HEK293 (cell line): ENCODE results near the gene MRPL19.

Experiments used
- CTCF ChIA-PET: fragments of 350-600 bp; formaldehyde crosslinking; extraction: SDS; loops from one replicate; lab custom pipeline; 2021; ENCODE audit warnings: antibody characterized with exemption; lab: Yijun Ruan, JAX
- POLR2A ChIA-PET: fragments of 300-600 bp; formaldehyde crosslinking; extraction: SDS; loops from one replicate; lab custom pipeline; 2020; ENCODE audit warnings: antibody characterized with exemption, inconsistent platforms; lab: Yijun Ruan, JAX
- H3K27ac ChIP-seq: fragments of 200-500 bp; sonication (Bioruptor generic); 2 replicates; pipeline ENCODE4 v1.5.1; 2014; ENCODE audit warnings: low read depth, low read length, control low read depth, inconsistent platforms; ENCODE audit errors: extremely low read depth
- H3K36me3 ChIP-seq, 2 experiments: fragments of 200-500 bp in 1 of 2; sonication (Bioruptor generic) in 1 of 2; 1 replicate in 1 of 2; 2 replicates in 1 of 2; pipeline ENCODE4 v1.5.1; 2014 to 2017; ENCODE audit warnings: inconsistent platforms in 2 of 2, low read length in 2 of 2; ENCODE audit not compliant: control insufficient read depth in 2 of 2, insufficient read depth in 1 of 2
- H3K4me1 ChIP-seq: fragments of 200-500 bp; sonication (Bioruptor generic); 2 replicates; pipeline ENCODE4 v1.5.1; 2014; ENCODE audit warnings: mild to moderate bottlenecking, low read length, inconsistent platforms; ENCODE audit not compliant: control insufficient read depth, insufficient read depth
- H3K4me3 ChIP-seq: 2 replicates; pipeline ENCODE4 v1.5.1; 2011; ENCODE audit warnings: low read depth, mild to moderate bottlenecking, control low read depth, low read length, moderate library complexity
- H3K9me3 ChIP-seq: fragments of 200-500 bp; sonication (Bioruptor generic); 2 replicates; pipeline ENCODE4 v1.5.1; 2014; ENCODE audit warnings: low read depth, low read length, inconsistent platforms; ENCODE audit not compliant: control insufficient read depth, insufficient read depth
- BCL11B ChIP-seq: fragments of 450-650 bp; formaldehyde crosslinking; IDR thresholded peaks from 2 replicates; pipeline ENCODE4 v1.5.1; 2016; ENCODE audit warnings: low read depth, missing biosample characterization, missing genetic modification characterization
- FEZF1 ChIP-seq: fragments of 450-650 bp; formaldehyde crosslinking; IDR thresholded peaks from 2 replicates; pipeline ENCODE4 v1.5.1; 2016; ENCODE audit warnings: missing biosample characterization, missing genetic modification characterization
- KLF9 ChIP-seq: fragments of 450-650 bp; formaldehyde crosslinking; IDR thresholded peaks from 2 replicates; pipeline ENCODE4 v1.5.1; 2016; ENCODE audit warnings: missing biosample characterization, missing genetic modification characterization, low read depth
- PRDM1 ChIP-seq: fragments of 450-650 bp; formaldehyde crosslinking; IDR thresholded peaks from 2 replicates; pipeline ENCODE4; 2016; ENCODE audit warnings: missing biosample characterization, missing genetic modification characterization
- TCF7L2 ChIP-seq: IDR thresholded peaks from 2 replicates; pipeline ENCODE4 v1.6.1; 2011; ENCODE audit warnings: low read depth, mild to moderate bottlenecking, inconsistent platforms, low read length, moderate library complexity, borderline replicate concordance
- YY1 ChIP-seq: fragments of 450-650 bp; formaldehyde crosslinking; IDR thresholded peaks from 2 replicates; pipeline ENCODE4 v1.5.1; 2018; ENCODE audit warnings: missing biosample characterization, missing genetic modification characterization
- ZBTB20 ChIP-seq: fragments of 450-650 bp; formaldehyde crosslinking; IDR thresholded peaks from 2 replicates; pipeline ENCODE4 v1.5.1; 2016; ENCODE audit warnings: missing biosample characterization, missing genetic modification characterization
- ZBTB7A ChIP-seq: fragments of 450-650 bp; formaldehyde crosslinking; IDR thresholded peaks from 2 replicates; pipeline ENCODE4 v1.5.1; 2016; ENCODE audit warnings: low read depth, missing biosample characterization, missing genetic modification characterization
- ZNF138 ChIP-seq: fragments of 450-650 bp; formaldehyde crosslinking; IDR thresholded peaks from 2 replicates; pipeline ENCODE4 v1.5.1; 2016; ENCODE audit warnings: missing biosample characterization, missing genetic modification characterization, borderline replicate concordance
- ZNF16 ChIP-seq: fragments of 450-650 bp; formaldehyde crosslinking; IDR thresholded peaks from 2 replicates; pipeline ENCODE4 v1.5.1; 2016; ENCODE audit warnings: low read depth, missing biosample characterization, missing genetic modification characterization
- ZNF169 ChIP-seq: fragments of 450-650 bp; formaldehyde crosslinking; IDR thresholded peaks from 2 replicates; pipeline ENCODE4 v1.5.1; 2016; ENCODE audit warnings: missing biosample characterization, missing genetic modification characterization
- ZNF18 ChIP-seq: fragments of 450-650 bp; formaldehyde crosslinking; IDR thresholded peaks from 2 replicates; pipeline ENCODE4 v1.5.1; 2016; ENCODE audit warnings: missing biosample characterization, missing genetic modification characterization
- ZNF202 ChIP-seq: fragments of 450-650 bp; formaldehyde crosslinking; IDR thresholded peaks from 2 replicates; pipeline ENCODE4 v1.5.1; 2016; ENCODE audit warnings: missing biosample characterization, missing genetic modification characterization, borderline replicate concordance
- ZNF394 ChIP-seq: fragments of 450-650 bp; formaldehyde crosslinking; IDR thresholded peaks from 2 replicates; pipeline ENCODE4 v1.5.1; 2016; ENCODE audit warnings: missing biosample characterization, missing genetic modification characterization, mild to moderate bottlenecking, moderate library complexity, borderline replicate concordance
- ZNF600 ChIP-seq: fragments of 450-650 bp; formaldehyde crosslinking; IDR thresholded peaks from 2 replicates; pipeline ENCODE4 v1.5.1; 2016; ENCODE audit warnings: missing biosample characterization, missing genetic modification characterization
- ZNF621 ChIP-seq: fragments of 450-650 bp; formaldehyde crosslinking; IDR thresholded peaks from 2 replicates; pipeline ENCODE4 v1.5.1; 2017; ENCODE audit warnings: missing biosample characterization, missing genetic modification characterization
- ZNF629 ChIP-seq: fragments of 450-650 bp; formaldehyde crosslinking; IDR thresholded peaks from 2 replicates; pipeline ENCODE4 v1.5.1; 2017; ENCODE audit warnings: missing biosample characterization, missing genetic modification characterization
- ZNF768 ChIP-seq: fragments of 450-650 bp; formaldehyde crosslinking; IDR thresholded peaks from 2 replicates; pipeline ENCODE4 v1.5.1; 2018; ENCODE audit warnings: missing biosample characterization, mild to moderate bottlenecking, missing genetic modification characterization
- ZNF777 ChIP-seq: fragments of 450-650 bp; formaldehyde crosslinking; IDR thresholded peaks from 2 replicates; pipeline ENCODE4 v1.5.1; 2017; ENCODE audit warnings: missing biosample characterization, missing genetic modification characterization, borderline replicate concordance
- ZXDB ChIP-seq: fragments of 450-650 bp; formaldehyde crosslinking; IDR thresholded peaks from 2 replicates; pipeline ENCODE4 v1.5.1; 2016; ENCODE audit warnings: missing biosample characterization, missing genetic modification characterization
- TF ChIP-seq, protein P1 (sequence below): fragments of 450-650 bp; formaldehyde crosslinking; IDR thresholded peaks from 2 replicates; pipeline ENCODE4 v1.5.1; 2016; ENCODE audit warnings: missing biosample characterization, missing genetic modification characterization
- TF ChIP-seq, protein P2 (sequence below): fragments of 450-650 bp; formaldehyde crosslinking; IDR thresholded peaks from 2 replicates; pipeline ENCODE4 v1.5.1; 2016; ENCODE audit warnings: missing biosample characterization, missing genetic modification characterization

MRPL19 gene

DNA sequence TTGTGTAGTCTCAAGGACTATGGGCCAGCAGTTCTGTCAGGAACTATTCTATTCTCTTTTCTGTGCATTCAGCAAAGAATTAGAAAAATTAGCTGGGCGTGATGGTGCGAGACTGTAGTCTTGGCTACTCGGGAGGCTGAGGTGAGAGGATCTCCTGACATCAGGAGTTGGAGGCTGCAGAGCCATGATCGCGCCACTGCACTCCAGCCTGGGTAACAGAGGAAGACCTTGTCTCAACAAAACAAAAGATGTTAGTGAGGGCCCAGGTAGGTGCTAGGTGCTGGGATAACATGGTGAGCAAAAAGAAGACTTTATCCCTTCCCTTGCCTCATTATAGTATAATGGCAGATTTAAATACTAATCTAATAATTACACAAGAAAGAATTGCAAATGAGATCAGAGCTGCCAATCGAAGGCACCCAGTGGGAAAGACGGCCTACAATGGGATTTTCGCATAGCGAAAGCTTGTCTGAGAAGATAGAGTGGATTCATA, 447 bp upstream of the MRPL19 start (continued):
- TF ChIP-seq, protein P1, sequence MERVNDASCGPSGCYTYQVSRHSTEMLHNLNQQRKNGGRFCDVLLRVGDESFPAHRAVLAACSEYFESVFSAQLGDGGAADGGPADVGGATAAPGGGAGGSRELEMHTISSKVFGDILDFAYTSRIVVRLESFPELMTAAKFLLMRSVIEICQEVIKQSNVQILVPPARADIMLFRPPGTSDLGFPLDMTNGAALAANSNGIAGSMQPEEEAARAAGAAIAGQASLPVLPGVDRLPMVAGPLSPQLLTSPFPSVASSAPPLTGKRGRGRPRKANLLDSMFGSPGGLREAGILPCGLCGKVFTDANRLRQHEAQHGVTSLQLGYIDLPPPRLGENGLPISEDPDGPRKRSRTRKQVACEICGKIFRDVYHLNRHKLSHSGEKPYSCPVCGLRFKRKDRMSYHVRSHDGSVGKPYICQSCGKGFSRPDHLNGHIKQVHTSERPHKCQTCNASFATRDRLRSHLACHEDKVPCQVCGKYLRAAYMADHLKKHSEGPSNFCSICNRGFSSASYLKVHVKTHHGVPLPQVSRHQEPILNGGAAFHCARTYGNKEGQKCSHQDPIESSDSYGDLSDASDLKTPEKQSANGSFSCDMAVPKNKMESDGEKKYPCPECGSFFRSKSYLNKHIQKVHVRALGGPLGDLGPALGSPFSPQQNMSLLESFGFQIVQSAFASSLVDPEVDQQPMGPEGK, result no peak
- TF ChIP-seq ZNF621 (tag by site-specific recombination) (no peak), ZNF169 (tag by site-specific recombination) (no peak), FEZF1 (tag by site-specific recombination) (no peak), ZNF394 (no peak)
- TF ChIP-seq, protein P2, sequence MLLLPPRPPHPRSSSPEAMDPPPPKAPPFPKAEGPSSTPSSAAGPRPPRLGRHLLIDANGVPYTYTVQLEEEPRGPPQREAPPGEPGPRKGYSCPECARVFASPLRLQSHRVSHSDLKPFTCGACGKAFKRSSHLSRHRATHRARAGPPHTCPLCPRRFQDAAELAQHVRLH (tag by site-specific recombination), result no peak

- TF ChIP-seq ZBTB7A (tag by site-specific recombination), result no peak
- no peak for TF ChIP-seq PRDM1 (tag by site-specific recombination)
- TF ChIP-seq ZNF202, result no peak
- no peak for TF ChIP-seq ZNF768
- no peak for TF ChIP-seq YY1 (tag by site-specific recombination)
- no peak for TF ChIP-seq ZXDB (tag by site-specific recombination)
- no peak for TF ChIP-seq ZNF629 (tag by site-specific recombination)
- no peak for TF ChIP-seq ZBTB20
- TF ChIP-seq, protein P2 (tag by site-specific recombination), result no peak
- no peak for TF ChIP-seq ZNF16 (tag by site-specific recombination)
- no peak for TF ChIP-seq KLF9 (tag by site-specific recombination)
- TF ChIP-seq ZNF18 (tag by site-specific recombination), result no peak
- no peak for TF ChIP-seq TCF7L2
- TF ChIP-seq ZNF600 (tag by site-specific recombination), result no peak
- TF ChIP-seq BCL11B (tag by site-specific recombination), result no peak
- no peak for TF ChIP-seq ZNF138 (tag by site-specific recombination)
- no peak for TF ChIP-seq ZNF777 (tag by site-specific recombination)
- ChIA-PET POLR2A (interaction anchor here (0.7 kb wide), 1 partner anchor 1117 kb away, joined by 3 read pairs; no protein-coding TSS in a partner anchor), CTCF (interaction anchor here (0.6 to 2.1 kb wide), 7 partner anchors 10 to 505 kb away, joined by 3 to 8 read pairs (median 4); no protein-coding TSS in a partner anchor)
- Histone ChIP-seq H3K4me1 (no peaks in the 10 kb centered on the region), H3K36me3 (peaks cover 37 to 47% of the 10 kb centered on the region in 2 experiments), H3K4me3 (peak overlapping the region; percentile 90), H3K9me3 (no peaks in the 10 kb centered on the region), H3K27ac (no peak overlapping the region)
Observed at GRCh38 chr2:75647771-75648170, 1.2 kb downstream of the MRPL19 start.
